Right lobe of liver (tissue), 4 donors: ENCODE data around the gene SLC2A6.

ENCODE experiments used
- POLR2A ChIP-seq: fragments of 450-650 bp; IDR thresholded peaks from one replicate; pipeline ENCODE4 v1.6.1; 2017; ENCODE audit warnings: antibody characterized with exemption, mild to moderate bottlenecking
- TF ChIP-seq, protein P1 (sequence below), 4 donors: fragments of 200-600 bp in 3 of 4; fragments of 450-650 bp in 1 of 4; IDR thresholded peaks; one replicate each; pipeline versions ENCODE4 v1.5.1 to v1.8.0; 2016 to 2022; ENCODE audit warnings: antibody characterized with exemption in 4 of 4, mild to moderate bottlenecking in 2 of 4
- donor health status: DM: no; HTN: no; CAD: no.
- donor health status: DM: no; HTN: no; CAD: no.
- donor health status: DM: no; HTN: yes; CAD: no.

DNA sequence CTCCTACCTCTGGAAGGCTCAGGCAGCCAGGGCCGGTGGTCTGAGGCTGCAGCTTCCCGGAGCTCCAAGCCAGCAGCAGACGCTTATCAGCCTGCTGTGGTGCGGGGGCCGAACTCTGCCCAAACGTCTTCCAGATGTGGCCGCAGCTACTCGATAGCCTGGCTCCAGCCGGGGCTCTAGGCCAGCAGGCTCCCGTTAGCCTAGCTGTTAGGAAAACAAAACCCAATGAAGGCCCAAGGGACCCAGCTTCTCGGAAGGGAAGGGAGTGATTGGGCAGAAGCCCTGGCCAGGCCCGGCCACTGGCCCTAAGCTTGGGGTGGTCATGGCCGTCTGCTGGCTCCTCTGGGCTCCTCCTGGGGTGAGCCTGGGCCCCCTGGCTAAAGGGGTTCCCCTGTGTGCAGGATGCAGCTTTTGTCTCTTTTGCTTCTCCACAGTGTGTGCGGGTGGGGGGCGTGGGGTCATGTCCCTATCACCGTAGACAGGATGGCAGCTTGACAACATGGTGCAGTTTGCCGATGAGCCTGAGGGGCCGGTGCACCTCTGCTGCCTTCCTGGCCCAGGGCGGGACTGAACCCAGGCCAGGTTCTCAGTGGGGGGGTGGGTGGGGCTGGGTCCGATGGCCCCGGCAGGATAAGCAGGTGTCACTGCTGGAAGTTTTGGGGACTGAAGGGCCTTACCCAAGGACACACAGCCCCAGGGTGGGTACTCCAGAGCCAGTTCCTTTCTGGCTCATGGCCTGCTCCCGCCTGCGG lies 27.2 kb upstream of the SLC2A6 start:
- TF ChIP-seq, protein P1, sequence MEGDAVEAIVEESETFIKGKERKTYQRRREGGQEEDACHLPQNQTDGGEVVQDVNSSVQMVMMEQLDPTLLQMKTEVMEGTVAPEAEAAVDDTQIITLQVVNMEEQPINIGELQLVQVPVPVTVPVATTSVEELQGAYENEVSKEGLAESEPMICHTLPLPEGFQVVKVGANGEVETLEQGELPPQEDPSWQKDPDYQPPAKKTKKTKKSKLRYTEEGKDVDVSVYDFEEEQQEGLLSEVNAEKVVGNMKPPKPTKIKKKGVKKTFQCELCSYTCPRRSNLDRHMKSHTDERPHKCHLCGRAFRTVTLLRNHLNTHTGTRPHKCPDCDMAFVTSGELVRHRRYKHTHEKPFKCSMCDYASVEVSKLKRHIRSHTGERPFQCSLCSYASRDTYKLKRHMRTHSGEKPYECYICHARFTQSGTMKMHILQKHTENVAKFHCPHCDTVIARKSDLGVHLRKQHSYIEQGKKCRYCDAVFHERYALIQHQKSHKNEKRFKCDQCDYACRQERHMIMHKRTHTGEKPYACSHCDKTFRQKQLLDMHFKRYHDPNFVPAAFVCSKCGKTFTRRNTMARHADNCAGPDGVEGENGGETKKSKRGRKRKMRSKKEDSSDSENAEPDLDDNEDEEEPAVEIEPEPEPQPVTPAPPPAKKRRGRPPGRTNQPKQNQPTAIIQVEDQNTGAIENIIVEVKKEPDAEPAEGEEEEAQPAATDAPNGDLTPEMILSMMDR (IDR thresholded peaks at IDR 0.05): no peak
- no peak for TF ChIP-seq POLR2A
